GM12892 (cell line): ENCODE measurements around the gene EGLN2.

Experiments used
- POLR2A ChIP-seq: IDR thresholded peaks from 2 replicates; pipeline ENCODE4 v1.6.1; 2011; ENCODE audit warnings: low read depth, low read length, control low read depth
- POLR2AphosphoS5 ChIP-seq: IDR thresholded peaks from 2 replicates; pipeline ENCODE4 v1.6.1; 2011; ENCODE audit warnings: low read depth, low read length, control low read depth
- TAF1 ChIP-seq: IDR thresholded peaks from 2 replicates; pipeline ENCODE4 v1.6.1; 2011; ENCODE audit warnings: low read depth, mild to moderate bottlenecking, control low read depth, low read length, borderline replicate concordance

- no peak for TF ChIP-seq TAF1
- no peak for TF ChIP-seq POLR2AphosphoS5
- no peak for TF ChIP-seq POLR2A
Observed at GRCh38 chr19:40802300-40803169, 3.5 kb downstream of the EGLN2 start.
